ENCODE data around the gene CCDC32. TPM values are rescaled to one million over a fixed set of nuclear protein-coding genes. Genes with fewer than 3 reads are reported as not detected.

The CCDC32 gene
- total and polyA plus RNA-seq, 10 donors: 27.3 to 64.1 (median 44.9) TPM

DNA sequence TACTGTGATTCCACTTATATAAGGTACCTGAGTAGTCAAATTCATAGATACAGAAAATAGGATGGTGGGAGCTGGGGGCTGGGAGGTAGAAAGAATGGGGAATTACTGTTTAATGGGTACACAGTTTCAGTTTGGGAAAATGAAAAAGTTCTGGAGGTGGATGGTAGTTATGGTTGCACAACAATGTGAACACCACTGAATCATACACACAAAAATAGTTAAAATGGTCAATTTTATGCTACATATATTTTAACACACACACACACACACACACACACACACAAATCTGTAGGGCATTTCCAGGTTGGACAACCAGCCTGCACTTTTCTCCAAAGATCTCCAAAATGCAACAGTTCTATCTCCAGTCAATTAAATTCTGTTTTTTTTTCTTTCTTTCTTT is 1.4 kb downstream of the CCDC32 start:
- Histone ChIP-seq H3K9me3 (no peaks in the 10 kb centered on the region), H3K4me3 (peak overlapping the region in 2 of 8 donors; percentile 84 to 97), H3K4me1 (peaks cover 13 to 70% (median 41%) of the 10 kb centered on the region in 6 donors), H3K27ac (no peak overlapping the region), H3K36me3 (peaks cover 0 to 26% (median 11%) of the 10 kb centered on the region in 6 donors), H3K27me3 (replicated peaks in 1 of 7) (no peaks in the 10 kb centered on the region)
- DNase-seq: no peak
- TF ChIP-seq CTCF (IDR thresholded peaks at IDR 0.05 in 8 of 11, conservative IDR thresholded peaks at IDR 0.05 in 3 of 11): no peak
- intact Hi-C loops (cut with DNase I; ENCODE audit: low total_unique reads): no loop called here

DNA sequence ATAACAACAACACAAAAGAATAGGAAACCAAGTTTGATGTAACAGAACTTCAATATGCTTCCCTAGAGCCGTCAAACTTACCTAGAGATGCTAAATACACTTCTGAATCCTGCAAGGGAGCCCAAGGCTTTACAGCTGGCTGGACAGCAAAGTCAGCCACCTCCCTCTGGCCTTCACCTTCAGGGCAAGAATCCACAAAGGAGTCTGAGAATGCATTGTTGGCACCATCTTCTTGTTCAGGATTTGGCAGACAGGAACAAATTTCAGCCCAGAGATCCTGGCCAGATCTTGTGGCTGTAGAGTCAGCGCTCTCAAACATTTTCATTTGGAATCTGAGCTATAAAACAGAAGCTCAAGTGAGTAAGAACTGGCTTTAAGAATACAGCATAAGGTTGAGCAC is 2.2 kb downstream of the CCDC32 start:
- DNase-seq: no peak
- TF ChIP-seq CTCF (IDR thresholded peaks at IDR 0.05 in 8 of 11, conservative IDR thresholded peaks at IDR 0.05 in 3 of 11) (no peak), POLR2AphosphoS5 (IDR thresholded peaks at IDR 0.05) (no peak), POLR2A (IDR thresholded peaks at IDR 0.05) (no peak)
- Histone ChIP-seq H3K9me3 (no peaks in the 10 kb centered on the region), H3K4me1 (peaks cover 12 to 74% (median 41%) of the 10 kb centered on the region in 6 donors), H3K27me3 (replicated peaks in 1 of 7) (no peaks in the 10 kb centered on the region), H3K4me3 (peak overlapping the region in 1 of 8 donors; percentile 97), H3K36me3 (peaks cover 0 to 26% (median 11%) of the 10 kb centered on the region in 6 donors), H3K27ac (no peak overlapping the region)
- intact Hi-C loops (cut with DNase I; ENCODE audit: low total_unique reads): no loop called here
- WGBS, 5 donors: 84 to 93% (median 88%) methylated on average over 2 of the region's 2 CpGs

DNA sequence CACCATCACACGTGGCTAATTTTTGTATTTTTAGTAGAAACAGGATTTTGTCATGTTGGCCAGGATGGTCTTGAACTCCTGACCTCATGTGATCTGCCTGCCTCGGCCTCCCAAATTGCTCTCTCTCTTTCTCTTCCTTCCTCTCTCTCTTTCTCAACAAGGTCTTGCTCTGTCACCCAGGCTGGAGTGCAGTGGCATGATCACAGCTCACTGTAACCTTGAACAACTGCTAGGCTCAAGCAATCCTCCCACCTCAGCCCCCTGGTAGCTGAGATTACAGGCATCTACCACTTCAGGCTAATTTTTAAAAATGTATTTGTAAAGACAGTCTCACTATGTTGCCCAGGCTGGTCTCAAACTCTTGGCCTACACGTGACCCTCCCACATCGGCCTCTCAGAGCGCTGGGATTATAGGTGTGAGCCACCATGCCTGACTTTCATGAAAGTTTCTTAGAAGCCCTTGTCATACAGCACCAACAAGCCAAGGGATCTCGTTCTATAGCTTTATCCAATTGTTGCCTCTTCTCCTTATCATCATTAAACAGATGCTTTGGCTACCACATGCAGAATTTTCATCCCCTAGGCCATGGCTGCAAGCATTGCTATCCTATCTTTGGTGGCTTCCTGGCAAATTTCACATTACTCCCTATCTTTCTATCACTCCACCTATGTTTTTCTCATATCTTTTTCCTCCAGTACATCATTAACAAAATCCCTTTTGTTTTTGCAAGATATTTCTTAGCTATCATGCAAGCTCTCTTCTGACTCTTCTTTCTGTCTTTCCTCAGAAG is 5.7 kb downstream of the CCDC32 start:
- TF ChIP-seq POLR2A (IDR thresholded peaks at IDR 0.05) (no peak), POLR2AphosphoS5 (IDR thresholded peaks at IDR 0.05) (no peak), CTCF (IDR thresholded peaks at IDR 0.05 in 8 of 11, conservative IDR thresholded peaks at IDR 0.05 in 3 of 11) (no peak)
- Histone ChIP-seq H3K9me3 (no peaks in the 10 kb centered on the region), H3K27ac (peak overlapping the region in 7 of 8 donors; percentile 2 to 74 (median 67)), H3K27me3 (replicated peaks in 1 of 7) (no peaks in the 10 kb centered on the region), H3K4me3 (peak overlapping the region in 1 of 8 donors; percentile 2), H3K4me1 (peaks cover 8 to 99% (median 46%) of the 10 kb centered on the region in 6 donors), H3K36me3 (peaks cover 0 to 58% (median 24%) of the 10 kb centered on the region in 6 donors)
- WGBS, 5 donors: 75 to 84% (median 79%) methylated on average over 6 of the region's 6 CpGs
- no peak for DNase-seq
- intact Hi-C loops (cut with DNase I; ENCODE audit: low total_unique reads): no loop called here

DNA sequence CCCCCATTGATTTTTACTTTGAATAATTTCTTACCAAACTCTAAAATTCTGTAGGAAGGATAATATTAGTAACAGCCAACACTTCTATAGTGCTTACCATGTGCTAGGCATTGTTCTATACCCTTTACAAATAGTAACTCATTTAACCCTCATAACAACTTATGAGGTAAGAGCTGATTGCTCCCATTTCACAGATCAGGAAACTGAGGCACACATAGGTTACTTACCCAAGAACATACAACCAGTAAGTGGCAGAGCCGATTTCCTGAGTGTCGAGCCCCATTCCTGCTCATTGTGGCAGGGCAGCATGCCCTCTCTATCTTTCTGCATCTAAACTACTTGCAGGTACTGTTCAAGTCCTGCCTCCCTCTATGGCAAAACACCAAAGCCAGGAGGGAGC is 9.0 kb downstream of the CCDC32 start:
- DNase-seq: no peak
- intact Hi-C loops (cut with DNase I; ENCODE audit: low total_unique reads): no loop called here
- Histone ChIP-seq H3K27me3 (replicated peaks in 1 of 7) (no peaks in the 10 kb centered on the region), H3K36me3 (peaks cover 0 to 63% (median 26%) of the 10 kb centered on the region in 6 donors), H3K27ac (peak overlapping the region in 2 of 8 donors; percentile 23 to 29), H3K9me3 (no peaks in the 10 kb centered on the region), H3K4me3 (no peak overlapping the region), H3K4me1 (peaks cover 10 to 98% (median 43%) of the 10 kb centered on the region in 6 donors)
- TF ChIP-seq POLR2A (IDR thresholded peaks at IDR 0.05) (no peak), CTCF (IDR thresholded peaks at IDR 0.05 in 8 of 11, conservative IDR thresholded peaks at IDR 0.05 in 3 of 11) (no peak), POLR2AphosphoS5 (IDR thresholded peaks at IDR 0.05) (no peak)
- 91 to 100% (median 97%) methylated on average over 2 of the region's 2 CpGs for WGBS, 5 donors
